Lung (tissue), 12 donors: Measurements from ENCODE around the gene TENT4A. TPM values are rescaled to one million over a fixed set of nuclear protein-coding genes. Genes with fewer than 3 reads are reported as not detected.

Experiments
- ATAC-seq: fragments of 200-7000 bp; cut with Tn5 transposase; one replicate; pipeline ENCODE4 v1.9.1; 2020; ENCODE audit warnings: moderate number of reproducible peaks; ENCODE audit not compliant: insufficient read depth, low FRiP score
- DNase-seq, 3 donors: peaks; one replicate each; pipeline ENCODE4 v3.0.0-alpha.2; 2013 to 2017
- H3K27ac ChIP-seq, 2 donors: one replicate each; pipeline ENCODE4 v1.5.1; 2013; ENCODE audit warnings: mild to moderate bottlenecking in 2 of 2, moderate library complexity in 2 of 2, control low read depth in 1 of 2, inconsistent platforms in 1 of 2, low read depth in 1 of 2, low read length in 1 of 2
- H3K27me3 ChIP-seq, 3 donors: one replicate each; pipeline ENCODE4 v1.5.1; 2013; ENCODE audit warnings: low read length in 2 of 3; ENCODE audit not compliant: control insufficient read depth in 3 of 3, insufficient read depth in 3 of 3
- H3K36me3 ChIP-seq, 4 donors: one replicate each; pipeline ENCODE4 v1.5.1; 2013; ENCODE audit warnings: low read length in 4 of 4, mild to moderate bottlenecking in 1 of 4, moderate library complexity in 1 of 4; ENCODE audit not compliant: control insufficient read depth in 4 of 4, insufficient read depth in 4 of 4
- H3K4me1 ChIP-seq, 5 donors: one replicate each; pipeline ENCODE4 v1.5.1; 2013; ENCODE audit warnings: low read length in 5 of 5, mild to moderate bottlenecking in 2 of 5, moderate library complexity in 1 of 5; ENCODE audit not compliant: control insufficient read depth in 5 of 5, insufficient read depth in 5 of 5
- H3K4me3 ChIP-seq: one replicate; pipeline ENCODE4 v1.5.1; 2013; ENCODE audit warnings: mild to moderate bottlenecking, control low read depth, moderate library complexity
- H3K9ac ChIP-seq, 2 donors: one replicate each; pipeline ENCODE4 v1.5.1; 2013; ENCODE audit warnings: low read length in 2 of 2, control low read depth in 1 of 2; ENCODE audit not compliant: insufficient read depth in 1 of 2
- H3K9me3 ChIP-seq, 4 donors: one replicate each; pipeline ENCODE4 v1.5.1; 2013; ENCODE audit warnings: low read length in 3 of 4, mild to moderate bottlenecking in 1 of 4, moderate library complexity in 1 of 4; ENCODE audit not compliant: control insufficient read depth in 4 of 4, insufficient read depth in 3 of 4
- CTCF ChIP-seq: IDR thresholded peaks from 2 replicates; pipeline ENCODE4 v1.5.1; 2012; ENCODE audit warnings: mild to moderate bottlenecking; ENCODE audit errors: control extremely low read depth, extremely low read depth
- WGBS, 2 donors: extraction: QIAGEN DNeasy Blood & Tissue Kit; methylation state at CpG; one replicate each; pipeline ENCODE4 v1.1.7; 2013; 5-methylcytosine and 5-hydroxymethylcytosine counted together
- polyA plus RNA-seq, 2 donors: library from polyadenylated mRNA; stranded (reverse); fragments of 200-250 nt; gene quantifications; one replicate each; pipeline ENCODE4 v1.2.1, GENCODE V29; 2013
- total RNA-seq, 2 donors: library from RNA; depleted of rRNA in 1 of 2; stranded (reverse); fragments of >200 nt in 1 of 2; gene quantifications; one replicate each; pipeline ENCODE4 v1.2.1, GENCODE V29; 2014 to 2021
- donor health status: control.
- donor health status: control.
- donor health status: Bipolar disorder and iron deficiency.
- donor health status: healthy.
- donor health status: DM: yes; HTN: yes; CAD: no.

TENT4A gene
- total and polyA plus RNA-seq, 4 donors = 9.4 to 46.9 (median 17.3) TPM

- Histone ChIP-seq H3K36me3 (peaks cover 8 to 15% (median 11%) of the 10 kb centered on the region in 4 donors), H3K9me3 (no peaks in the 10 kb centered on the region), H3K4me3 (no peak overlapping the region), H3K27me3 (no peaks in the 10 kb centered on the region), H3K9ac (no peak overlapping the region), H3K4me1 (no peaks in the 10 kb centered on the region), H3K27ac (no peak overlapping the region)
- TF ChIP-seq CTCF = no peak
- DNase-seq (no peak), ATAC-seq (no peak)
- WGBS, 2 donors = 53 to 59% methylated on average over 9 of the region's 9 CpGs
Observed at GRCh38 chr5:6760686-6761085, 47.5 kb downstream of the TENT4A start.

GRCh38 chr5:6761333-6761732 lies 48.1 kb downstream of the TENT4A start:
- no peak for DNase-seq
- H3K27me3 ChIP-seq = no peaks in the 10 kb centered on the region
- no peaks in the 10 kb centered on the region for H3K9me3 ChIP-seq
- no peak overlapping the region for H3K27ac ChIP-seq
- H3K9ac ChIP-seq = no peak overlapping the region
- TF ChIP-seq CTCF = no peak
- ATAC-seq = no peak
- no peak overlapping the region for H3K4me3 ChIP-seq
- peaks cover 2 to 11% (median 6%) of the 10 kb centered on the region in 4 donors for H3K36me3 ChIP-seq
- H3K4me1 ChIP-seq = peaks cover 0 to 4% (median 0%) of the 10 kb centered on the region in 5 donors

GRCh38 chr5:6762116-6762515 lies 48.9 kb downstream of the TENT4A start:
- 90 to 91% methylated on average over 8 of the region's 8 CpGs for WGBS, 2 donors
- H3K27me3 ChIP-seq = no peaks in the 10 kb centered on the region
- TF ChIP-seq CTCF = no peak
- no peak overlapping the region for H3K4me3 ChIP-seq
- no peaks in the 10 kb centered on the region for H3K9me3 ChIP-seq
- no peak overlapping the region for H3K27ac ChIP-seq
- peaks cover 0 to 5% (median 3%) of the 10 kb centered on the region in 4 donors for H3K36me3 ChIP-seq
- DNase-seq = no peak
- peaks cover 0 to 10% (median 0%) of the 10 kb centered on the region in 5 donors for H3K4me1 ChIP-seq
- no peak for ATAC-seq
- no peak overlapping the region for H3K9ac ChIP-seq

GRCh38 chr5:6762697-6763096 lies 49.5 kb downstream of the TENT4A start:
- peaks cover 0 to 10% (median 0%) of the 10 kb centered on the region in 5 donors for H3K4me1 ChIP-seq
- H3K36me3 ChIP-seq = peaks cover 0 to 5% (median 3%) of the 10 kb centered on the region in 4 donors
- H3K9ac ChIP-seq = no peak overlapping the region
- no peaks in the 10 kb centered on the region for H3K9me3 ChIP-seq
- no peak for TF ChIP-seq CTCF
- H3K4me3 ChIP-seq = no peak overlapping the region
- no peak overlapping the region for H3K27ac ChIP-seq
- ATAC-seq (no peak), DNase-seq (no peak)
- no peaks in the 10 kb centered on the region for H3K27me3 ChIP-seq
- WGBS, 2 donors = 95 to 99% methylated on average over 8 of the region's 8 CpGs
